ENCODE measurements around the gene YWHAH. TPM values are rescaled to one million over a fixed set of nuclear protein-coding genes. Genes with fewer than 3 reads are reported as not detected.
A peak's percentile ranks its signal among the peaks of the same experiment; 100 is the strongest.

Gene YWHAH
- total RNA-seq, 1 donor from 2014 or later = 154 TPM

GRCh38 chr22:31945443-31945855, 1.1 kb downstream of the YWHAH start:
- peak overlapping the region; percentile 93 for H3K4me3 ChIP-seq
- H3K36me3 ChIP-seq = peaks cover 17% of the 10 kb centered on the region
- no peaks in the 10 kb centered on the region for H3K9me3 ChIP-seq
- intact Hi-C loops (cut with DNase I) = no loop called here
- DNase-seq = no peak
- no peak for ATAC-seq
- peak overlapping the region; percentile 94 for H3K27ac ChIP-seq
- TF ChIP-seq CTCF (IDR thresholded peaks at IDR 0.05) = no peak
- peaks cover 36% of the 10 kb centered on the region for H3K4me1 ChIP-seq
- H3K27me3 ChIP-seq = no peaks in the 10 kb centered on the region

- peak overlapping the region; percentile 93 for H3K4me3 ChIP-seq
- H3K36me3 ChIP-seq = peaks cover 19% of the 10 kb centered on the region
- DNase-seq = no peak
- H3K9me3 ChIP-seq = no peaks in the 10 kb centered on the region
- TF ChIP-seq CTCF (IDR thresholded peaks at IDR 0.05) = no peak
- peaks cover 36% of the 10 kb centered on the region for H3K4me1 ChIP-seq
- H3K27ac ChIP-seq = peak overlapping the region; percentile 94
- ATAC-seq = no peak
- intact Hi-C loops (cut with DNase I) = no loop called here
- no peaks in the 10 kb centered on the region for H3K27me3 ChIP-seq
Measured at GRCh38 chr22:31945971-31946680, 1.8 kb downstream of the YWHAH start.

GRCh38 chr22:31947296-31947695, 3.0 kb downstream of the YWHAH start:
- Histone ChIP-seq H3K9me3 (no peaks in the 10 kb centered on the region), H3K4me3 (peak overlapping the region; percentile 93), H3K36me3 (peaks cover 19% of the 10 kb centered on the region), H3K4me1 (peaks cover 48% of the 10 kb centered on the region), H3K27ac (peak overlapping the region; percentile 94), H3K27me3 (no peaks in the 10 kb centered on the region)
- no peak for ATAC-seq
- intact Hi-C loops (cut with DNase I) = no loop called here
- TF ChIP-seq CTCF (IDR thresholded peaks at IDR 0.05) = peak; percentile 53
- DNase-seq = no peak

GRCh38 chr22:31948002-31948401, 3.7 kb downstream of the YWHAH start:
- no peaks in the 10 kb centered on the region for H3K27me3 ChIP-seq
- no peak overlapping the region for H3K27ac ChIP-seq
- peaks cover 55% of the 10 kb centered on the region for H3K4me1 ChIP-seq
- no peak overlapping the region for H3K4me3 ChIP-seq
- TF ChIP-seq CTCF (IDR thresholded peaks at IDR 0.05) = no peak
- DNase-seq (peak; percentile 64), ATAC-seq (no peak)
- intact Hi-C loops (cut with DNase I) = no loop called here
- H3K36me3 ChIP-seq = peaks cover 19% of the 10 kb centered on the region
- no peaks in the 10 kb centered on the region for H3K9me3 ChIP-seq

GRCh38 chr22:31950226-31950625, 5.9 kb downstream of the YWHAH start:
- Histone ChIP-seq H3K4me1 (peaks cover 69% of the 10 kb centered on the region), H3K36me3 (peaks cover 19% of the 10 kb centered on the region), H3K9me3 (no peaks in the 10 kb centered on the region), H3K27me3 (no peaks in the 10 kb centered on the region), H3K4me3 (no peak overlapping the region), H3K27ac (no peak overlapping the region)
- DNase-seq (no peak), ATAC-seq (no peak)
- intact Hi-C loops (cut with DNase I) = no loop called here
- no peak for TF ChIP-seq CTCF (IDR thresholded peaks at IDR 0.05)

Measured in upper lobe of right lung (tissue), 1 donor.